ENCODE results near the gene TMEM132D. TPM values are rescaled to one million over a fixed set of nuclear protein-coding genes. Genes with fewer than 3 reads are reported as not detected.

Gene TMEM132D
- total RNA-seq, 2 experiments from 2014 or later = not detected

DNA sequence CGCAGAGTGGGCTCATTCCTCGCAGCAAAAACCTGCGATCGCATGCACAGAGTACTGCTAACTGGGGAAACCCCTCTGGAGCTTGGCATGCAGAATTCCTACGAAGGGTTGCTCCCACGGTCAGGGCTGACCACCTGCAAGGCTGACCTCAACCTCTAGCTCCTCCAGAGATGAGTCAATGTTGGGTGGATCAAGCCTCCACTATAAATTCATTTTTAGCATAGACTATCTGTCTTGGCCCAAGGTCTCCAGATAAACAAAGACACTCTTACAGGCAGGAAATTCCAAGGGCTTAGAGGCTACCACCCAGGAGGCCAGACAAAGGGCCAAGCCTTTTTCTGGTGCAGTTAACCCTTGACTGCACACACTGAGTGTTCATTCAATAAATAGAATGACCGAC lies 296.5 kb downstream of the TMEM132D start:
- no peak for DNase-seq (ENCODE audit: low spot score)
- no peaks in the 10 kb centered on the region for H4K20me1 ChIP-seq (ENCODE audit: insufficient read depth, low read length)
- intact Hi-C loops (cut with micrococcal nuclease; ENCODE audit: unreplicated experiment) = no loop called here
- no peaks in the 10 kb centered on the region for H3K79me2 ChIP-seq (ENCODE audit: insufficient read depth, low read depth, low read length)
- no peak overlapping the region for H3K4me2 ChIP-seq (ENCODE audit: low read length)
- no peak overlapping the region for H3K4me3 ChIP-seq (ENCODE audit: low read depth, low read length, poor library complexity, severe bottlenecking)
- ChIA-PET POLR2A (interaction anchor here (0.7 kb wide), 1 partner anchor 17 kb away, joined by 3 read pairs; no protein-coding TSS in a partner anchor), CTCF (ENCODE audit: unreplicated experiment) (no interaction called here)
- H3K27ac ChIP-seq (ENCODE audit: low read depth, low read length, poor library complexity, severe bottlenecking) = no peak overlapping the region
- H3K36me3 ChIP-seq (ENCODE audit: insufficient read depth, low read length) = no peaks in the 10 kb centered on the region
- H3K9me2 ChIP-seq (ENCODE audit: insufficient read depth, low read length) = no peaks in the 10 kb centered on the region
- no peak overlapping the region for H2AFZ ChIP-seq (ENCODE audit: low read length)
- no peak for TF ChIP-seq EZH2phosphoT487 (IDR thresholded peaks at IDR 0.05; ENCODE audit: borderline replicate concordance, low read depth, low read length)
- TF ChIP-seq CTCF (conservative IDR thresholded peaks at IDR 0.05; ENCODE audit: low read length) = no peak
- H3K9me3 ChIP-seq (ENCODE audit: low read length) = no peaks in the 10 kb centered on the region
- no TSS peak for BruUV-seq (replicated peaks)
- H3K4me1 ChIP-seq (ENCODE audit: insufficient read depth, low read length, poor library complexity, severe bottlenecking) = no peaks in the 10 kb centered on the region

- no peak for TF ChIP-seq EZH2phosphoT487 (IDR thresholded peaks at IDR 0.05; ENCODE audit: borderline replicate concordance, low read depth, low read length)
- no peak for TF ChIP-seq CTCF (conservative IDR thresholded peaks at IDR 0.05; ENCODE audit: low read length)
- no peaks in the 10 kb centered on the region for H3K9me2 ChIP-seq (ENCODE audit: insufficient read depth, low read length)
- intact Hi-C loops (cut with micrococcal nuclease; ENCODE audit: unreplicated experiment) = no loop called here
- no peaks in the 10 kb centered on the region for H3K79me2 ChIP-seq (ENCODE audit: insufficient read depth, low read depth, low read length)
- no peaks in the 10 kb centered on the region for H4K20me1 ChIP-seq (ENCODE audit: insufficient read depth, low read length)
- H3K27ac ChIP-seq (ENCODE audit: low read depth, low read length, poor library complexity, severe bottlenecking) = no peak overlapping the region
- H3K4me2 ChIP-seq (ENCODE audit: low read length) = no peak overlapping the region
- H3K36me3 ChIP-seq (ENCODE audit: insufficient read depth, low read length) = no peaks in the 10 kb centered on the region
- H2AFZ ChIP-seq (ENCODE audit: low read length) = no peak overlapping the region
- no peak for DNase-seq (ENCODE audit: low spot score)
- CTCF ChIA-PET (ENCODE audit: unreplicated experiment) = no interaction called here
- H3K4me3 ChIP-seq (ENCODE audit: low read depth, low read length, poor library complexity, severe bottlenecking) = no peak overlapping the region
- POLR2A ChIA-PET = no interaction called here
- no TSS peak for BruUV-seq (replicated peaks)
- H3K4me1 ChIP-seq (ENCODE audit: insufficient read depth, low read length, poor library complexity, severe bottlenecking) = no peaks in the 10 kb centered on the region
- H3K9me3 ChIP-seq (ENCODE audit: low read length) = no peaks in the 10 kb centered on the region
These were observed 297.6 kb downstream of the TMEM132D start for GRCh38 chr12:129606239-129606638.

GRCh38 chr12:129605666-129606065 lies 298.2 kb downstream of the TMEM132D start:
- Histone ChIP-seq H3K79me2 (ENCODE audit: insufficient read depth, low read depth, low read length) (no peaks in the 10 kb centered on the region), H3K27ac (ENCODE audit: low read depth, low read length, poor library complexity, severe bottlenecking) (no peak overlapping the region), H3K9me2 (ENCODE audit: insufficient read depth, low read length) (no peaks in the 10 kb centered on the region), H4K20me1 (ENCODE audit: insufficient read depth, low read length) (no peaks in the 10 kb centered on the region), H3K9me3 (ENCODE audit: low read length) (no peaks in the 10 kb centered on the region), H3K36me3 (ENCODE audit: insufficient read depth, low read length) (no peaks in the 10 kb centered on the region), H3K4me1 (ENCODE audit: insufficient read depth, low read length, poor library complexity, severe bottlenecking) (no peaks in the 10 kb centered on the region), H3K4me3 (ENCODE audit: low read depth, low read length, poor library complexity, severe bottlenecking) (no peak overlapping the region), H3K4me2 (ENCODE audit: low read length) (no peak overlapping the region), H2AFZ (ENCODE audit: low read length) (no peak overlapping the region)
- POLR2A ChIA-PET = interaction anchor here (0.6 kb wide), 1 partner anchor 1546 kb away, joined by 3 read pairs; no protein-coding TSS in a partner anchor
- no TSS peak for BruUV-seq (replicated peaks)
- CTCF ChIA-PET (ENCODE audit: unreplicated experiment) = no interaction called here
- TF ChIP-seq CTCF (conservative IDR thresholded peaks at IDR 0.05; ENCODE audit: low read length) = no peak
- no peak for TF ChIP-seq EZH2phosphoT487 (IDR thresholded peaks at IDR 0.05; ENCODE audit: borderline replicate concordance, low read depth, low read length)
- no peak for DNase-seq (ENCODE audit: low spot score)
- intact Hi-C loops (cut with micrococcal nuclease; ENCODE audit: unreplicated experiment) = no loop called here

Measured in OCI-LY7 (cell line).